WI38 (cell line): ENCODE data around the gene CHID1.

Experiments
- H3K4me3 ChIP-seq: 2 replicates; pipeline ENCODE4 v1.5.1; 2011; ENCODE audit warnings: low read depth, mild to moderate bottlenecking, control low read depth, low read length
- CTCF ChIP-seq: IDR thresholded peaks from 2 replicates; pipeline ENCODE4 v1.5.1; 2012; ENCODE audit warnings: low read depth, mild to moderate bottlenecking, control low read depth, low read length

The CHID1 gene

GRCh38 chr11:854601-855329 is 55.8 kb downstream of the CHID1 start:
- no peak overlapping the region for H3K4me3 ChIP-seq
- no peak for TF ChIP-seq CTCF

GRCh38 chr11:853682-854448 is 56.7 kb downstream of the CHID1 start:
- no peak overlapping the region for H3K4me3 ChIP-seq
- TF ChIP-seq CTCF, result no peak

GRCh38 chr11:852762-853161 is 57.8 kb downstream of the CHID1 start:
- TF ChIP-seq CTCF, result no peak
- H3K4me3 ChIP-seq, result no peak overlapping the region

DNA sequence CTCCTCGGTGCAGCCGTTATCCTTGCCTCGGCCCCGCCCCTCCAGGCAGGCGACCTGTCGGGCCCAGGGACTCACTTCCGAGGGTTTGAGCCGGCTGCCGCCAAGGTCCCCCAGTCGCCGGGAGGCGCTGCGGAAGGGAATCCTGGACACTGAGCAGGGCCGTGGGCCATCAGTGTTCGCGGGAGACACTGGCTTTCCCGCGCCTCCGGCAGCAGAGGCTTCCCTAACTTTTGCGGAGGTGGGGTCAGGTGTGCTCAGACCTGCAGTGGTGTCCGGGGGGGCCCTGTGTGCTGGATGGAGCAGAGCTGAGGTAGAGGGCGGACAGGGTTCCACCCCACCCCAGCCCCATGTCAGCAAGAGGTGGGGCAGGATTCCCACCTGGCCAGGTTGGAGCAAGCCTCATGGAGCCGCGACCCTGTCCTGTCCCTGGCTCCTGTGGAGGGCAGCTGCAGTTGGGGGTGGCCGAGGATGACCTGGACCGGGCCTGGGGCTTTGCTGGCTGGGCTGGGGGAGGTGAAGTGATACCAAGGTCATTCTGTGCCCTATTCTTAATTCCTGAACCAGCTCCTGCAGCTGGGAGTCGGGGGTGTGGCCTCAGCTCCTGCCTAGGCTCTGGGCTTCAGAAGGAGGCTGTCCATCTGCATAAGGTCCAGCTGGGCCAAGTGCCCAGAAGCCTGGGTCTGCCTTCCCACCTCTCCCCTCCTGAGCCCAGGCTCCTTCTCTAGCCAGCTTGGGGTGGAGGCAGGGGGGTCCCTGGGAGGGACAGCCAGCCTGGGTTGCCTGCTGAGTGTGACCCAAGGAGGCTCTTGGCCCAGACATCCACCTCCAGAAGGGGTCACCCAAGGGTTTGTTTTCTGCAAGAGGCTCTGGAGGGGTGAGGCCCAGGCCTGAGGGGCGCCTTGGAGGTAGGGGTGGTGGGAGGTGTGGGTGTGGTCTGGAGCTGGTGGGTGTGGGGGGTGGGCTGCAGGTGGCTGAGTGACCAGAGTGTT is 59.5 kb downstream of the CHID1 start:
- TF ChIP-seq CTCF, result no peak
- H3K4me3 ChIP-seq, result no peak overlapping the region

GRCh38 chr11:849951-850774 is 60.4 kb downstream of the CHID1 start:
- peak overlapping the region; percentile 9; the same call in 1 of the 2 replicates for H3K4me3 ChIP-seq
- TF ChIP-seq CTCF, result no peak

DNA sequence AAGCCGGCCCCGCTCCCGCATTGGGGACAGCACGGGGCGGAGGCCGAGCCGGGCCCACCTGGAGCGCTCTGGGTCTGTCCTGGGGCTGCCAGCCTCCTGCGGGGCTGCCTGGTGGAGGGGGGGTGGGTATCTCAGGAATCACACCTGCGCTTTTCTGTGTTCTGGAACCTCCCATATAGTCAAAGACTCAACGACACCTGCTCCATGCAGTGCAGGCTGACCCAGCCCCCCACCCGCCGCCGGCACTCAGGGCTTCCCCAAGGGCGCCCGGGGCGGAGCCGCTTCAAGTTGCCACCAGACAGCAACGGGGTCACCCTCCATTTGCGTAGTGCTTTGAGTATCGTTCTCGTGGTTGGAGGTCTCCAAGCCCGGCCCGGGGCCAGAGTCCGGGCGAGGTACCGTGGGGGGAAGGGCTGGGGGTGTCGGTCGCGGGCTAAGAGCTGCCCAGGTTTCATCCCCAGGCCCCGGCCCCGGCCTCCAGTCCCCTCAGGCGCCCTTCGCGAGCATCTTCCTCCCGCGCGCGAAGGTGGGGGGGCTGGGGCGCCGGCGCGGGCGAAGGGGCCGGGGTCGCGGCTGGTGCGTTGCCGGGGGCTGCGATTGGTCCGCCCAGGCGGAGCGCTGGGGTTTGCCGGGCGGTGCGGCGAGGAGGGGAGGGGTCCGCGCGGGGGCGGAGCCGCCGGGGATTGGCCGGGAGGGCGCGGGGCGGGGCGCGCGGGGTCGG is 61.3 kb downstream of the CHID1 start:
- peak overlapping the region; percentile 40 for H3K4me3 ChIP-seq
- no peak for TF ChIP-seq CTCF
